HG03521 (cell line): ENCODE measurements around the gene SARDH.
"Not testable (repeated sequence)": the region's sequence is repeated elsewhere in the genome, so short reads cannot be mapped to it uniquely, and the experiment has no call there.

ENCODE experiments used
- ATAC-seq: cut with Tn5 transposase; IDR thresholded peaks from one replicate; pipeline ENCODE4 v1.9.1; 2021; ENCODE audit warnings: mild to moderate bottlenecking, moderate library complexity; ENCODE audit not compliant: unreplicated experiment

The SARDH gene

DNA sequence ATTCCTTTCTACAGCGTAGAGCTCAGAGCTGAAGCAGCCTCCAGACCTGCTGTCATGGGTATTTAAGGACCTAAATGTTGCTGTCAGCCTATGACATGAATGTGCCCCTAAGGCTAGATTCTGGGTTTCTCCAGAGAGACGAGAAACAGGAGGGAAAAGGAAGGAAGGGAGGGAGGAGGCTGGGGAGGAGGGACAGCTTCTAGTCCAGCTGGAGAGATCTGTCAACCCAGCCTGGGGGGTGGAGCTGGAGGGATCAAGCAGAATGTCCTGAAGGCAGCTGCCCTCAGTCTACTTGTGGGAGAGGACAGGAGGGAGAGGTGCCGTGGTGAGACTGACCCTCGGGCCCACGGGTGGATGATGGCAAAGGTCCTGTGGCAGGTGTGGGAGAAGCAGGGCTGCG is 103.1 kb downstream of the SARDH start:
- ATAC-seq, result no peak

DNA sequence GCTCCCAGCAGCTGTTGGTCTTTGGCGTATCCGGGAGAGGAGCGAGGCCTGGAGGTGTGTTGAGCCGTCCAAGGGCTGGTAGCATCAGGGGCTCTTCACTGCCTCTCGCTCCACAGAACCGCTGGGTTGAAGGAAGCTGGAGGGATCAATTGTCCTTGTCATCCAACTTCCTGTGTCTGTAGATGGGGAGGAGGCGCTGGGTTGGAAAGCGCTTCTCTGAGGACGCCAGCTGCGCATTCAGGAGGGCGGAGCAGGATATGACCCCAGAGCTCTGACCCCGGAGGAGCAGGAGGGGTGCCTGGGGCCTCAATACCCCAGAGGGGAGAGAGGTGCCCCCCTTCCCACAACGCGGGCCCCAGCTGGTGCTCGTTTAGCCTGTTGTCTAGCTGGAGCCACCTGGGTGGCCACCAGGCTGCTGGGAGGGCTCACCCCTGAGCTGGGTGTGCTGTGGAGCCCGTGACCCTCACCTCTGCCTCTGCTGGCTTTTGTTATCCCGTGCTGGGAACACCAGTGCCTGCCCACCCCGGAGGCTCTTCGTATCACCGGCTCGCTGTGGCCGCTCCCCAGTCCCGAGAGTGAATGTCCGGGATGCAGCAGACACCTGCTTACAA is 104.0 kb downstream of the SARDH start:
- ATAC-seq, result no peak

DNA sequence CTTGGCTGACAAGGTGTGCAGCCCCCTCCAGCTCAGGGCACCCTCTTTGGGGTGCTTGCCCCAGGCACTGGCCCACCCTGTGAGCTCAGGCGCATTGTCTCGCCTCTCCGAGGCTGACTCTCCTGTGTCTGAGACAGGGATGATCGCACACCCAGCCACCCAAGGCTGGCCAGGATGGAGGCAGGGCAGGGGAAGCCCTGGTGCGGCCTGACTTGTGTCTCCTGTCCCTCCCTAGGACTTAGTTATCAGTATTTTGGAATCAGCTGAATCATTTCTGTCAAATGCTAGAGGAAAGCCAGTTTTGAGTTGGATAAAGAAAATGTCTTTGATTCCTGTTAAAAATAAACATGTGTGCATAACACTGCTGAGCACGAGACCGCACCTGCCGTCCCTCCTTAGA is 104.5 kb downstream of the SARDH start:
- no peak for ATAC-seq

DNA sequence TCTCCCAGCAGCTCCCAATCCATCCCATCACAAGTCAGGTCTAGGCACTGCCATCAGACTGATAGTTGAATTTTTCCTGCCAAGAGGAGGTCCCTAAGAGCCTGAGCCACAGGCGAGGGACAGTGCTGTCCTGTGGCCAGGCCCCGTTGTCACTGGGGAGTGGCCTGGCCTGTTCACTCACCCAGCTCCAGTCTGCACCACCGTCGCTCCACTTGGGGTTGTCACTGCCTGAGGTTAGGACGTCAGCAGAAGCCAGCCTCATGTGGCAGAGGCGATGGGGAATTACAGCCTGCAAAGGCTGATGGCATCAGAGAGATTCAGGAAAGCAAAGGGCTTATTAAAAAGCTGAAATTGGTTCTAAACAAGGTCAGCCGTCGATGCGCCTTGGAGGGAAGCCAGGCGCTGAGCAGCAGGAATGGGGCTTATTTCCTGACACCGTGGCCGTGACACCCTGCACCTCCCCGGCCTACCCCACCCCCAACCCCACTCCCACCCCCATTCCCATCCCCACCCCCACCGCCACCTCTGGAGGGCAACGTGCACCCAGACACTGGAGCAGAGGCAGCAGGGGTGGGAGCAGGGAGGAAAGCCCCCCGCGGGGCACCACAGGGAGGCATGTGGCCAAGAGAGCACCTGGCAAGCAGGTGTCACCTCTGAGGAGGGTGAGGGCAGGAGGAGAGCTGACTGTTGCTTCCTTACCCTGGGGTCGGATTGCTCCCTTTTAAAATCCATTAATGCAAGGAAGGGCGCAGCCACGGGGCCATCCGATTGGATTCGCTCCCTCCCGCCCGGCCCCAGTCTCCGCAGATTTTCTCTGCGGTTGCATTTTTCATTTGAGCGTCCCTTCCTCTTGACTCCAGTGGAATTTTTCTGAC is 105.1 kb downstream of the SARDH start:
- no peak for ATAC-seq

DNA sequence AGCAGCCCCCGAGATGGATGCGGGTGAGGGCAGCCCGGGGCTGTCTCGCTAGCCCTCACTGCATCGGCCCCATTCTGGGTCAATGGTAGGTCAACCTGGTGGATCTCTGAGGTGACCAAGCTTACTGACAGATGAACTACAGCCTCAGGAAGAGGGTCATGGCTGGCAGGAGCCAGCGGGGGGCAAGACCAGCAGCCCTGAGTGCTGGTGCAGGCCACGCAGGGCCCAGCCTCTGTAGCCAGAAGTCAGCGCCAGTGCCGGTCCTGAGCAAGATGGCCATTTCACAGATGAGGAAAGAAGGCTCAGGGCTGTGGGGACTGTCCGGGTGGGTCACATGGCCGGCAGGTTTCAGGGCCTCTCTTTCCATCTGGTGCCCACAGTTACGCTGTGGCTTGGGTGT is 107.0 kb downstream of the SARDH start:
- ATAC-seq, result no peak

DNA sequence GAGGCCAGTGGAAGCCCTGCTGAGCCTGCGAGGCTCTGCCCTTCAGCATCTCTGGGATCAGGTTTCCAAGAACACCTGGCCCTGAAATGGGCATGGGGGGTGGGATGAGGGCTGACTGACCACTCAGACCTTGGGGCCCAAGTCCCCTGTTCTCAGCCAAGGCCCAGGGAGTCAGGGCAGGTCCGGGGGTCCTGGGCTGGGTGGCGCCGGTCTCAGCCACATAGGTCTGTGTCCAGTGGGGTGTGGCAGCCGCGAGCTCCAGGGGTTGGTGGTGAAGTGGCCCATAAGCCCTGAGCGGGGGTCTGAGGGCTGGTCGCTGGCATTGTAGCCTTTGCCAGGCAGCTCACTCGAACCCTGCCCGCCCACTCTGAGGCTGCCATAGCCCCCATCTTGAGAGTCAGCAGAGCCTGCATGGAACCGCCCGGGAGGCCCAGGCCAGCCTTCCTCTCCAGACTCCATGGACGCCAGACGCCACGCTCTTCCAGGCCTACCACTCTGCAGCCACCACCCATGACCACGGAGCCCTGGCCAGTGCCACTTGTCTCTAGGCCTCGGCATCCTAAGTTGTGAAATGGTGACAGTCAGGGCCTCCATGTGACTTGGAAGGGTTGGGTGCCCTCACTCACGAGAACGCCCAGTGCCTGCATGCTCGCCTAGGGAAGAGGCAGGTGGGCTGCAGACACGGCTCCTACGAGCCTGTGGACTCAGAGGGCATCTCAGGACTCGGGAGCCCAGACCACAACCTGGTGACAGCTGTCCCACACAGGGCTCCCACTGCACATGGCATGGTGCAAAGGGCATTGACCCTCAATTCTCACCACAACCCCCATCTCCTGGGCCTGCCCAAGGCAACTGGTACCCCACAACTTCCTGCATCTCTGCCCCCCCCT is 108.7 kb downstream of the SARDH start:
- no peak for ATAC-seq

DNA sequence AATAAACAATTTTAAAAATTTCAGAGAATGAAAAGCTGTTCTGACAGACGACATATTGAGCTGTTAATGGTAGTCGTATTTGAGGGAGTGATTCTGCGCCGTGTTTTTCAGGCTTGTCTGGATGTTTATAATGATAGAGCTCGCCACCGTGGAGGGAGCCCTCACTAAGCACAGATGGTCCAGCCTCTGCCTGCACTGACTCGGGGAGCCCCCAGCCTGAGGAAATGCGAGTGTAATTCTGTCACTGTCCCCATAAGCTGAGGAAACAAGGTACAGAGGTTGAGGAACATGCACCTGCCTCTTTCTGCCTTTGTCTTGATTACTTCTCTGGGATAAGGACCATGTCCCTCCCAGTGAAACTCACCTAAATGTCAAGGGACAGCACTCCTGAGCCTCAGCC is 109.4 kb downstream of the SARDH start:
- ATAC-seq, result no peak

DNA sequence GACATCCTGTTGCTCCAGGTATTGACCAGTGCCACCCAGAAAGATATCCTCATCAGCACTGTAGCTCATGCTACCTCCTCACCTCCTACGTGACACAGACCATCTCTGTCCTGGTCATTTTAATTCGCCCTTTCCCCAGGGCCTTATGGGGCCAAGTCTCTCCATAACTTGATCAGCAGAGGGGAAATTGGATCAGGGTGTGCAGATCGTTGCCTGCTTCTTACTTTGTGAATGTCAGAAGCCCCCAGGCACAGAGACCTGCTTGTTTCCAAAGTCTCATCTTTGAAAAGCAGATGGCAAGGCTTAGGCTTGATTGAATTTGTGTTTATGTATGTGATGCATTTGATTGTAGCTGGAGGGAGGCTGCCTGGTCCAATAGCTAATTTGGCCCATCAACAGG is 110.8 kb downstream of the SARDH start:
- ATAC-seq, result no peak

DNA sequence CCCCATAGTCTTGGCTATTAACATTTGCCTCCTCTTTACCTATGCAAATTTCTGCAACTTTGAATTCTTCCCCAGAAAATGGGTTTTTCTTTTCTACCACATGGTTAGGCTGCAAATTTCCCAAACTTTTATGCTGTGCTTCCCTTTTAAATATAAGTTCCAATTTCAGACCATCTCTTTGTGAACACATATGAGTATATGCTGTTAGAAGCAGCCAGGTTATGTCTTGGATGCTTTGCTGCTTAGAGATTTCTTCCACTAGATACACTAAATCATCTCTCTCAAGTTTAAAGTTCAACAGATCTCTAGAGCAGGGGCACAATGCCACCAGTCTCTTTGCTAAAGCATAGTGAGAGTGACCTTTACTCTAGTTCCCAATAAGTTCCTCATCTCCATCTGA is 112.1 kb downstream of the SARDH start:
- ATAC-seq, result not testable (repeated sequence)

DNA sequence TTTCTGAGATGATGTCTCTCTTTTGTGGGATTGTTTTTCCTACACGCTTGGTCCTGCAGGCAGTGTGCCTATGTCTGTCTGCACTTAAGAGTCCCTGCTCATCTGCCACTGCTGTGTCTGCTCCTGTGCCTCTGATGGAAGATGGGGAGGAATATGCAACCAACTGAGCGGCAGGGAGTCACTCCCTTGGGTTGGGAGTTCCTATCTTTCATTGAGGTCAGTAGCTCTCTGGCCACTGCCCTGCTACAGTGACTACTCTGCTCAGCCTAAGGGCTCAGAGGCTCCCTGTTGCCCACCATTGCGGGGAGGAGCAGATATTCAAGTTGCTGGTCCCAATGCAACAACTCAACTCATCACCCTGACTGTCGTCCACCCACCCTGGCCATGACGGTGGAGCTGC is 115.6 kb downstream of the SARDH start:
- no peak for ATAC-seq

DNA sequence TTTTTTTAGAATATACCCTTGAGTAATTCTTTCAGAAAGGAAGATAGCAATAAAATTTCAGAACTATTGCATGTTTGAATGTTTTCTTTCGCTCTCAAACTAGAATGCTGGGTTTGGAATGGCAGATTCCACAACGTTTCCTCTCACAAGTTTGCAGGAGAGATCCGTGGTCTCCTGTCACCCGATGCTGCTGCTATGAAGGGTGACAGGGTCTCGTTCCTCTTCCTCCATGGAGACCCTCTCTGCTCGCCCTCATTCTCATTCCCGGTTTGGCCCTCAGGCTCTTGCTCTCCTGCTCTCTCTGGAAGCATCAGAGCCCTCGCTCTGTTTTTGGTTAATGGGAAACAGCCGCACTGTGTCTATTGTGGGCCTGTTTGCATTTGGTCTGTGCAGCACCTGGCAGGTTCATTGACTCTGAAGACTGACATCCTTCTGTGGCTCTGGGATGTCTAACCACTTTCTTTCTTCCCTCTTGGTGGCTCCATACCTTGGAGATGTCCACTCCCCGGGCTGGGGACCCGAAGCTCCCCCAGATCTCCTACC is 116.4 kb downstream of the SARDH start:
- no peak for ATAC-seq

DNA sequence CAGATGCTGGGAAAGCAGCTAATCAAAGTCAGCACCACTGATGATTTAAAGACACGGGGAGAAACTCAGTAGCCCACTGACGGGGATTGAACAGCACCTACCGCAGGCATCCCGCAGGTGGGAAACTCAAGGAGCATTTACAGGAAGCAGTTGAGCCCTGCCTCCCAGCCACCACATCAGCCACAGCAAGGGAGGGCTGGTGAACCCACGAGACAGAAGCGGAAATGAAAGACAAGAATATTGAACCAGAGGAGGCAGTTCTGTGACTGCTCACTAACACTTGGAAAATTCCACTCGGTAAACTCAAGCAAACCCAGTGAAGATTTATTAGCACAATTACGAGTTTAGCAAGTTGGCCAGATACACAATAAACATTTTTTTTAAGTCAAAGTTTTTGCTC is 118.4 kb downstream of the SARDH start:
- no peak for ATAC-seq

DNA sequence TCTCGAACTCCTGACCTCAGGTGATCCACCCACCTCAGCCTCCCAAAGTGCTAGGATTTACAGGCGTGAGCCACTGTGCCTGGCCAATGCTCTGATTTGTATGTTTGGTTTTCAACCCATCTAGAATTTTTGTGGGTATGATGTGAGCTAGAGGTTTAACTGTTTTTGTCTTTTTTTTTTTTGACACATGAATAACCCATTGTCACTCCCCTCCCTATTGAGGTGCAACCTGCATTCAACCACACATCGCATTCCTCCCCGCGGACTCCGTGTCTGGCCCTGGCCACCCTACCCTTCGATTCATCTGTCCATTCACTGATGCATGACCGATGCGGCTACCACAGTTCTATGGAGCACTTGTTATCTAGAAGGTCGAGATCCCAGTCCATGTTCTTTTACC is 119.4 kb downstream of the SARDH start:
- no peak for ATAC-seq

DNA sequence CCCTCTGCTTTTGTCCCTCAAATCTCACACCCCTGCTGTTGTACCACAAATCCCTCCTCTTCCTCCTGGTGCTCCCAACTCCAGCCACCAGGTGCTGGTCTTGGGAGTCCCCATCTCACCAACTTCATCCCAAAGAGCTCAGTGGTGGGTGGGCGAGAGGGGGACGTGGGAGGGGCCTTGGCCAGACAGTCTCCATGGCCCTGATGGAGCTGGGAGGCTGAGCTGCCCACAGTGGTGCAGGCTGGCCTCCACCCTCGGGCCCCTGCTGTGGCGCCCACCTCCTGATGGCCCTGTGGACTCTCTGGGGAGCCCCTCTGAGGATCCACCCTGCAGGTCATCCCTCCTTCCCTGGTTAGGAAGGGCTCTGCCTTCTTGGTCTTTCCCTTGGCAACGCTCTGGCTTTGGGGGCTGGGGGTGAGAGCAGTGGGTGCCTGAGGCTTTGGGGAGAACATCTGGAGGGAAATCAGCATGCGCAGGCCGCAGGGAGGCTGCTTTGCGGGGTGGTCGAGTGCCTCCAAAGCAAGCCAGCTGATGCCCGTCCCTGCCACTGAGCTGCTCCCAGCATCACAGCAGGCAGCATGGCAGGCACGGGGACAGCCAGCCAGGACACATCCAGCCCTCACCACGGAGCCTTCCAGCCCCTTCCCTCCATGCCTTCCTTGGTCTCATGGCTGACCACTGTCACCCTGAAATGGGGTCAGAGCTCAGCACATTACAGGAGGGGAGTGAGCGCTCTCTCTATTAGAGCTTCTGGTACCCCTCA is 121.3 kb downstream of the SARDH start:
- ATAC-seq, result no peak

DNA sequence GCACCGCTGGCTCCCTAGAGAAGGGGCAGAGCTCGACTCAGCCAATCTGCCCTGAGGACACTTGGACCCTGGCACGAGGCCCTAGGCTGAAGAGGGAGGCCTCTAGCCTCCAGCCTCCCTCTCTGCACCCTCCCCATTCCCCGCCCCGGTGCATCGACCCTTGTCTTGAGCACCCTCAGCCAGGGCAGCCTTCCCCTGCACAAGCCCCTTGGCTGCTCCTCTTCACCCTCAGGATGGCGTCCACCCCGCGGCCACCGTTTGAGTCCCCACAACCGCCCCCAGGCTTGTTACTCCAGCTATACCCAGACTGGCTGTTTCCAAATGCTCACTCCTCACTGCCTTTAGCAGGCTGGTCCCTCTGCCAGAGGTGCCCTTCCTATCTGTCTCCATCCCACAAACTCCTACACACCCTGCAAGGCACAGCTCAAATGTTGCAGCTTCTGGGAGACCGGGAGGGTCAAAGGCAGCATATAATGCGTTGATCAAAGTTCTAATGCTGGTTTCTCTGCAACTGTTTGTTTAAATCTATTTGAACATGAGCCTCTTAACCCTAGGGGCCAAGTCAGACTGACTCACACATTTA is 122.5 kb downstream of the SARDH start:
- no peak for ATAC-seq

DNA sequence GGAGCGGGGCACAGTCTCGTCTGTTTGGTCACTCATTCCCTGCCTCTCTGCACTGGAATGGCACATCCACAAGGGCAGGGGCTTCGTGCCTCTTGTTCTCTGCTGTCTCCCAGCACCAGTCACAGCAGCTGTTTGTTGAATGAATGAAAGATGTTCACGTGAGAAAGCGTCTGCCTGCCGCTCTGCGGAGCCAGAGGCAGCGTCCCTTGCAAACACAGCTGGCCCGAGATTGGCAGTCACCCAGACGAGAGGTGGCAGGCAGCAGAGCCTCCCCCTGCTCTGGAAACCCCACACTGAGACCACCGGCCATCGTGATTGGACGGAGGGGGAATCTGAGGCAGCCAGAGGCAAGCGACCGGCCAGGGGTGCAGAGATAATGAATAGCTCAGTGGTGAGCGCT is 123.0 kb downstream of the SARDH start:
- no peak for ATAC-seq

DNA sequence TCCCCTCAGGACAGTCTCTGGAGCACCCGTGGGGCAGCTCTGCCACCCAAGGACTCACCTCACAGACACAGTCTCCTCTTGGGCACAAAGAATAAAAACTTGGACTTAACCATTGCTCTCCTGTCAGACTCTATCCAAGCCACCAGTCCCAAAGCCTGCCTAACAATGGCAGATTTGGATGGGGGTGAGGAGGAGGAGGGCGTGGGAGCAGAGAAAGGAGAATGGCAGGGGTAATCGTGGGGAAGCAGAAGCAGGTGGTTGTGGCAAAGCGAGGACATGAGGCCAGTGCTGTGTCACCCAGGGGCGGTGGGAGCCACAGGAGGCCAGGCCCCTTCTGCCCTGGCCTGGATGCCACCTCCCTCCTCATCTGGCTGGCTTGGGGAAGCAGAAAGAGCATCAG is 123.5 kb downstream of the SARDH start:
- ATAC-seq, result no peak

DNA sequence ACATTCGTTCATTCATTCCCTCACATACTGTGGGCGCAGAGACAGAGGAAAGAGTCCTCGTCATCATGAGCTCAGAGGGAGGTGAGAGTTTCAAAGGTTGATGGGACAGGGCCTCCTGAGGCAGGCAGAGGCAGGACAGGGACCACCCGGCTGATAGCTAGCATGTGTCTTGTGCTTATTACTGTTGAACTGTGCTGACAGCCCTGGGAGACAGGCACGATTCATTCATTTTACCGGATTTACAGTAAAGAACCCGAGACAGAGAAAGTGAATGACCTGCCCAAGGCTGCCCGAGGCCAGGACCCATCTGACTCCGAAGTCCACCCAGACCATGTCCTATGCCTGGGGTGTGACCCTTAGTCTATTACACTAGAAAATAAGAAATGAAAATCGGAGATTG is 124.1 kb downstream of the SARDH start:
- no peak for ATAC-seq
